ENCODE data around the gene CDH2.

Gene CDH2

DNA sequence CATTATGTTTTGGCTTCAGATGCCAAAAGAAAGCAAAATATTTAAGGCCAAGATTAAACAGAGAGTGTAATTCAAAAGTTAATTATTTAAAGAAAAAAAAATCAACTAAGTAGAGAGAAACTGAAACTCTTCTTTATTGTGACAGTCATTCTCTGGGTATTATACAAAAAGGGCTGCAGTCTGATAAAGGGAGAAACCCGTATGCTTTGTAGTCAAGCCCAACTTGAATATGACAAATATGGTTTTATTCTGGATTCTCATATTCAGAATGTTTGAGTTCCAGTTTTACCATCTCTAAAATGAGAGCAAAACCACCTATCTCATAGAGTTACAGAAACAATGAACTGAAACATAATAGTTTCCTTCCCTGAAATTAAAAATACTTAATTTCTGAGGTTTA is 8.2 kb downstream of the CDH2 start:
- DNase-seq (ENCODE audit: low read depth) = no peak
- TF ChIP-seq, protein P1, sequence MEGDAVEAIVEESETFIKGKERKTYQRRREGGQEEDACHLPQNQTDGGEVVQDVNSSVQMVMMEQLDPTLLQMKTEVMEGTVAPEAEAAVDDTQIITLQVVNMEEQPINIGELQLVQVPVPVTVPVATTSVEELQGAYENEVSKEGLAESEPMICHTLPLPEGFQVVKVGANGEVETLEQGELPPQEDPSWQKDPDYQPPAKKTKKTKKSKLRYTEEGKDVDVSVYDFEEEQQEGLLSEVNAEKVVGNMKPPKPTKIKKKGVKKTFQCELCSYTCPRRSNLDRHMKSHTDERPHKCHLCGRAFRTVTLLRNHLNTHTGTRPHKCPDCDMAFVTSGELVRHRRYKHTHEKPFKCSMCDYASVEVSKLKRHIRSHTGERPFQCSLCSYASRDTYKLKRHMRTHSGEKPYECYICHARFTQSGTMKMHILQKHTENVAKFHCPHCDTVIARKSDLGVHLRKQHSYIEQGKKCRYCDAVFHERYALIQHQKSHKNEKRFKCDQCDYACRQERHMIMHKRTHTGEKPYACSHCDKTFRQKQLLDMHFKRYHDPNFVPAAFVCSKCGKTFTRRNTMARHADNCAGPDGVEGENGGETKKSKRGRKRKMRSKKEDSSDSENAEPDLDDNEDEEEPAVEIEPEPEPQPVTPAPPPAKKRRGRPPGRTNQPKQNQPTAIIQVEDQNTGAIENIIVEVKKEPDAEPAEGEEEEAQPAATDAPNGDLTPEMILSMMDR (conservative IDR thresholded peaks at IDR 0.05; ENCODE audit: low read depth, low read length) = no peak

DNA sequence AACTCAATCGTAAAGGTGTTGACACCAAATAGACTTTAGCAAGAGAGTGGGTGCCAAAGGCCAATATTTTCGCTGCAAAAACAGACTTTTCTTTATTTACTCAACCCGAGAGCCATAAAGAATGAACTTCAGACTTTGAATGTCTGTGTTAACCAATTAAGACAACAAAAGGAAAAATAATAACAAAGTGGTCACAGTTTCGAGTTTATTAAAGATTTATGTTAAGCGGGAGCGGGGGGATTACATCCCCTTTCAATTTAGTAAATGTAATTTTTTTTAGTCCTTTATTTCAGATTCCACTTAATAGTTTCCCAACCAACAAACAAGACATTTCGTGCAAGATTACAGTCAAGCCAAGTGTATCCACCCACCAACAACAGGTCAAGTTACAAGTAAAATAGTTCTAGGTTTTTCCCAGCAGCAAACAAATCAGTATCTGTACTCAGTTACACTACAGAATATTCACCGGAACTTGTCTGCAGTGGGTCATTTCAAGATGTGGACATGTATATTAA is 9.0 kb downstream of the CDH2 start:
- TF ChIP-seq, protein P1 (conservative IDR thresholded peaks at IDR 0.05; ENCODE audit: low read depth, low read length) = no peak
- no peak overlapping the region for H3K4me3 ChIP-seq (ENCODE audit: low read length)
- no peak for DNase-seq (ENCODE audit: low read depth)

More for the DNA sequence above, 8.2 kb downstream of the CDH2 start:
- no peak overlapping the region for H3K4me3 ChIP-seq (ENCODE audit: low read length)

DNA sequence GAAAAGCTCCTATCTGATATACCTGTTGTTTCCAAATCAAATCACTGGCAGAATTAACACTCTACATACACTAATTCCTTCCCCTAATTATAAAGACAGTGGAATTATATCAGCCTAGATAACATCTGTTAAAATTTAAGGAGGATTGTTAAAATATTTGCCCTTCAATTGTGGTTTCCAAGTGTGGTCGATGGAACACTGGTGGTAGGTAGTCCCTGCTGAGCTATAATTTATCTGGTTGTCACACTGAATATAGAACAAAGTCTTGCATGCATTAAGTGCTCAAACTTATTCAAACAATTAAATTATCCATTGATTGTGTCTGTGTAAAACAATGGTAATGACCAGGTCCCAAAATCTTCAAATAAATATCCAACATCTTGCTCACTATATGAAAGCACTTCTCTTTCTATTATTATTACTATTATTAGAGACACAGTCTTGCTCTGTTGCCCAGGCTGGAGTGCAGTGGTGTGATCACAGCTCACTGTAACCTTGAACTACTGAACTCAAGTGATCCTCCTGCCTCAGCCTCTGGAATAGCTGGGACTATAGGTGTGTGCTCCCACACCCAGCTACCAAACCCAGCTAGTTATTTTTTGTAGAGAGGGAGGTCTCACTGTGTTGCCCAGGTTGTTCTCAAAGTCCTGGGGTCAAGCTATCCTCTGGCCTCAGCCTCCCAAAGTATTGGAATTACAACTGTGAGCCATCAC is 12.0 kb downstream of the CDH2 start:
- DNase-seq (ENCODE audit: low read depth) = no peak
- TF ChIP-seq, protein P1 (conservative IDR thresholded peaks at IDR 0.05; ENCODE audit: low read depth, low read length) = no peak
- H3K4me3 ChIP-seq (ENCODE audit: low read length) = no peak overlapping the region

DNA sequence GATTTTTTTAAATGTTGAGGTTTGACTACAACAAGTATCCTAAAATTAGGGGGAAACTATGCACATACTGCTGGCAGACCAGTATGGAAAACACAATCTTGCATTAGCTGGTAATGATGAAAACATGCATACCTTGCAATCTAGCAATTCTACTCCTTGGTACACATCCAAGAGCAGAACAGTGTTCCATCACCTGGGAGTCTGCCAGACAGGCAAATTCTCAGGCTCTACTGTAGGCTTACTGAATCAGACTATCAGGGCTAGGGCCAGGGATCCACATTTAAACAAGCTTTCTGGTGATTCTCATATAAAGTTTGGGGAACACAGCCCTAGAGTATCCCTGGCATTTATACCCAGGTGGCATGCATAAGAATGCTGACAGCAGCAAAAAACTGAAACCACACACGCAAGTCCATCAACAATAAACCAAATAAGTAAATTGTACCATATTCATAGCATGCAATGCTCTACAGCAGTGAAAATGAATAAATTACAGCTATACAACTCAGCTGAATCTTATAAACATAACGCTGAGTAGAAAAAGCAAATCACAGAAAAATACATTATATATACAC is 13.6 kb downstream of the CDH2 start:
- TF ChIP-seq, protein P1 (conservative IDR thresholded peaks at IDR 0.05; ENCODE audit: low read depth, low read length) = no peak
- no peak overlapping the region for H3K4me3 ChIP-seq (ENCODE audit: low read length)
- no peak for DNase-seq (ENCODE audit: low read depth)

DNA sequence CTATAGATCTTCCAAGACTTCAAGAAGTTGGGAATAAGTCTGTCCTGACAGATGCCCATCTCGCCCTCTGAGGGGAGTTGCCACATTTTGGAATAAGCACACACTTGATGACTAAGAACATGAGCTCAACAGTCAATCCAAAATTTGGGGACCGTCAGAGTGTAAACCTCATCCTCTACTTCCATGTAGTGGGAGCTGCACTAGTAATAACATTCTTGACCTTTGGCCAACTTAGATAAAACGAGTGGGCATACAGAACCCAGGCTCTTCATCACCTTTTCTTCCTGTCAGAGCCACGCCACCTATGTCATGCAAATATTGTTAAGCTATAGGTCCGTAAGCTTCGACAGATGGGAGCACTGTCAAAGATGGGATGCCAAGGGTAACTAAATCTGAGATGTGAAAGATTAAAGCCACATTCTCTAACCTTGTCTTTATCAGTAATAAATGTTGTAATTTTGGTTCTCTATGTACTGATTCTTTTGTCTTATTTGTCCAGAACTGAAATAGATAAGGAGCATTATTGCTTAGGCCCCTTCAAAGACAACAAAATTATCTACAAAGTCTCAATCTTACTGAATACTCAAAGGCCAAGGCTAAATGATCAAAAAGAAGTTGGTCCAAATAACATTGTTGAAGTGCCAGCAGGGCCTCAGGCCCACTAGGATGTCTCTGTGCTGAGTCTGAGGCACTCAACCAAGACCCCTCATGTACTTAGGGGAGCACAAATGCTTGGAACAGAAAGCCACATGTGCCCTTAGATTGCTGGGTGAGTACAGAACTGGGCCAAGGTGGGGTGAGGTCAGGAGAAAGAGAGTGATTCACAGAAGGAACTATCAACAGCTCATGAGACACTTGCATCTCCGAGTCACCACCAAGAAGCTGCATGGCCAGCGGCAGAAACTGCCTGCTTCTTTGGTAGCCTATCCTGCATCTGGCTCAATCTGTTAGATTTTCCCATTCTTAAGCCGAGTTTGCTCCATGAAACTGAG is 15.0 kb downstream of the CDH2 start:
- no peak for DNase-seq (ENCODE audit: low read depth)
- H3K4me3 ChIP-seq (ENCODE audit: low read length) = no peak overlapping the region
- TF ChIP-seq, protein P1 (conservative IDR thresholded peaks at IDR 0.05; ENCODE audit: low read depth, low read length) = no peak

DNA sequence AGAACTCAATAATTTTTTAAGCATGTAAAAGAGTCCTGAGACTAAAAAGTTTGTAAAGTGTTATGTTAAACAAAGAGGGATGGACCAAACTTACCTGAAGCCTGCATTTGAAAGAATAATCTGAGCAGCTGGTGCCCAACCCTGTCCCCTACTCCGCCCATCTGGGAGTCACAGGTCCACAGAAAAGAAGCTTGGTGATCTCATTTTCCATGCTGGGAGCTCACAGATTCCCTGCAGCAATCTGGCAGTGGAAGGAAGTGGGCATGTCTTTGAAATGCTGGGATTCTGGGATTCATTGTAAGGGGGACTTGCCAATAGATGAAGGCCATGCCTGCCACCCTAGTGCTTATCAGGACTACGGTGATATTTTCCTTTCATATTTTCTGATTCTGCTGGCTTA is 17.9 kb downstream of the CDH2 start:
- no peak overlapping the region for H3K4me3 ChIP-seq (ENCODE audit: low read length)
- TF ChIP-seq, protein P1 (conservative IDR thresholded peaks at IDR 0.05; ENCODE audit: low read depth, low read length) = no peak

More for the DNA sequence above, 17.9 kb downstream of the CDH2 start:
- no peak for DNase-seq (ENCODE audit: low read depth)
